HEK293T (cell line): ENCODE data around the gene CDKN2B.

Experiments
- ARNT ChIP-seq: fragments of 450-650 bp; IDR thresholded peaks from 2 replicates; pipeline ENCODE4 v1.6.1; 2017; ENCODE audit warnings: mild to moderate bottlenecking
- BHLHE40 ChIP-seq: fragments of 450-650 bp; IDR thresholded peaks from 2 replicates; pipeline ENCODE4 v1.6.1; 2016; ENCODE audit warnings: mild to moderate bottlenecking, moderate library complexity, borderline replicate concordance
- CTBP1 ChIP-seq: fragments of 450-650 bp; IDR thresholded peaks from 2 replicates; pipeline ENCODE4 v1.6.1; 2016; ENCODE audit warnings: borderline replicate concordance
- ELF4 ChIP-seq: fragments of 450-650 bp; IDR thresholded peaks from 2 replicates; pipeline ENCODE4 v1.6.1; 2017; ENCODE audit warnings: antibody characterized with exemption
- FOXA1 ChIP-seq: fragments of 450-650 bp; IDR thresholded peaks from 2 replicates; pipeline ENCODE4 v1.6.1; 2016; ENCODE audit warnings: mild to moderate bottlenecking
- FOXK2 ChIP-seq: fragments of 450-650 bp; IDR thresholded peaks from 2 replicates; pipeline ENCODE4 v1.6.1; 2016; ENCODE audit warnings: mild to moderate bottlenecking
- FOXM1 ChIP-seq: fragments of 450-650 bp; IDR thresholded peaks from 2 replicates; pipeline ENCODE4 v1.6.1; 2017; ENCODE audit warnings: mild to moderate bottlenecking, borderline replicate concordance
- HDGF ChIP-seq: fragments of 450-650 bp; IDR thresholded peaks from 2 replicates; pipeline ENCODE4 v1.6.1; 2017; ENCODE audit warnings: antibody characterized with exemption, borderline replicate concordance
- LEF1 ChIP-seq: fragments of 450-650 bp; IDR thresholded peaks from 2 replicates; pipeline ENCODE4 v1.6.1; 2017; ENCODE audit warnings: mild to moderate bottlenecking, borderline replicate concordance
- NFRKB ChIP-seq: fragments of 450-650 bp; IDR thresholded peaks from 2 replicates; pipeline ENCODE4 v1.6.1; 2016; ENCODE audit warnings: mild to moderate bottlenecking, moderate library complexity
- SP1 ChIP-seq: fragments of 450-650 bp; IDR thresholded peaks from 2 replicates; pipeline ENCODE4 v1.6.1; 2017
- SUZ12 ChIP-seq: fragments of 450-650 bp; IDR thresholded peaks from 2 replicates; pipeline ENCODE4 v1.6.1; 2016; ENCODE audit warnings: mild to moderate bottlenecking
- TARDBP ChIP-seq: fragments of 450-650 bp; IDR thresholded peaks from 2 replicates; pipeline ENCODE4 v1.6.1; 2016
- ZNF384 ChIP-seq: fragments of 450-650 bp; IDR thresholded peaks from 2 replicates; pipeline ENCODE4 v1.6.1; 2016

GRCh38 chr9:21982391-21982790, 26.7 kb downstream of the CDKN2B start:
- TF ChIP-seq SP1 (no peak), FOXM1 (no peak), HDGF (no peak), SUZ12 (no peak), NFRKB (no peak), BHLHE40 (no peak), LEF1 (no peak), FOXK2 (no peak), FOXA1 (no peak), ELF4 (no peak), TARDBP (no peak), CTBP1 (no peak), ARNT (no peak), ZNF384 (no peak)
